K562 (cell line): ENCODE measurements around the gene NR0B2. TPM values are rescaled to one million over a fixed set of nuclear protein-coding genes. Genes with fewer than 3 reads are reported as not detected.

Experiments used
- BCLAF1 ChIP-seq, 2 experiments: fragments of 450-650 bp in 1 of 2; IDR thresholded peaks; 2 replicates each; pipeline ENCODE4 v1.6.1; 2011 to 2017; ENCODE audit warnings: low read depth in 2 of 2, antibody characterized with exemption in 1 of 2, borderline replicate concordance in 1 of 2, low read length in 1 of 2, mild to moderate bottlenecking in 1 of 2, mixed read lengths in 1 of 2; ENCODE audit not compliant: control insufficient read depth in 1 of 2
- CBX3 ChIP-seq, 2 experiments: IDR thresholded peaks; 1 replicate in 1 of 2; 2 replicates in 1 of 2; pipeline ENCODE4 v1.6.1; 2012; ENCODE audit warnings: inconsistent platforms in 2 of 2, low read length in 2 of 2, borderline replicate concordance in 1 of 2, control low read depth in 1 of 2
- CREBBP ChIP-seq: IDR thresholded peaks from one replicate; pipeline ENCODE4 v1.6.1; 2012; ENCODE audit warnings: low read depth, mild to moderate bottlenecking, control low read depth, inconsistent platforms, low read length
- E2F5 ChIP-seq: sonication (generic); formaldehyde crosslinking; IDR thresholded peaks from 2 replicates; pipeline ENCODE4 v1.8.0; 2022; ENCODE audit warnings: mild to moderate bottlenecking, missing genetic modification reagents
- IFI16 ChIP-seq: fragments of 250-450 bp; sonication (Bioruptor Pico); IDR thresholded peaks from 2 replicates; pipeline ENCODE4 v2.1.2; 2022; ENCODE audit warnings: mild to moderate bottlenecking, inconsistent platforms
- LARP7 ChIP-seq: fragments of 450-650 bp; IDR thresholded peaks from 2 replicates; pipeline ENCODE4 v1.6.1; 2016
- MEF2D ChIP-seq: conservative IDR thresholded peaks from 2 replicates; pipeline ENCODE4 v1.6.1; 2016; ENCODE audit warnings: low read depth, missing genetic modification characterization, missing compliant biosample characterization
- NRF1 ChIP-seq, 2 experiments: fragments of 450-650 bp; IDR thresholded peaks in 1 of 2; conservative IDR thresholded peaks in 1 of 2; 2 replicates each; pipeline ENCODE4 v1.6.1; 2014; ENCODE audit warnings: mild to moderate bottlenecking in 2 of 2
- SIN3B ChIP-seq: fragments of 450-650 bp; IDR thresholded peaks from 2 replicates; pipeline ENCODE4 v1.6.1; 2017; ENCODE audit warnings: low read depth, mild to moderate bottlenecking, moderate library complexity
- SIX5 ChIP-seq, 2 experiments: IDR thresholded peaks; 2 replicates each; pipeline ENCODE4 v1.6.1; 2011; ENCODE audit warnings: low read length in 2 of 2, borderline replicate concordance in 1 of 2, low read depth in 1 of 2, mild to moderate bottlenecking in 1 of 2, moderate library complexity in 1 of 2; ENCODE audit not compliant: insufficient read depth in 1 of 2
- SMARCB1 ChIP-seq: IDR thresholded peaks from 2 replicates; pipeline ENCODE4 v1.6.1; 2011; ENCODE audit warnings: improper control_type of control experiment, low read depth; ENCODE audit not compliant: insufficient read length
- SP1 ChIP-seq: sonication (generic); formaldehyde crosslinking; IDR thresholded peaks from 2 replicates; pipeline ENCODE4 v1.8.1; 2022; ENCODE audit warnings: mild to moderate bottlenecking, missing genetic modification reagents
- TEAD4 ChIP-seq, 2 experiments: sonication (generic) in 1 of 2; formaldehyde crosslinking in 1 of 2; IDR thresholded peaks; 2 replicates each; pipeline versions ENCODE4 v1.6.1 to v1.8.0; 2012 to 2022; ENCODE audit warnings: borderline replicate concordance in 1 of 2, inconsistent platforms in 1 of 2, low read length in 1 of 2, mild to moderate bottlenecking in 1 of 2, missing genetic modification reagents in 1 of 2
- THRB ChIP-seq: fragments of 450-650 bp; formaldehyde crosslinking; conservative IDR thresholded peaks from 2 replicates; pipeline ENCODE4 v1.4.0; 2022; ENCODE audit warnings: mild to moderate bottlenecking, missing genetic modification characterization
- ZNF24 ChIP-seq: fragments of 450-650 bp; IDR thresholded peaks from 2 replicates; pipeline ENCODE4 v1.6.1; 2016
- ZNF253 ChIP-seq: fragments of 250-450 bp; sonication (Bioruptor Pico); conservative IDR thresholded peaks from 2 replicates; pipeline ENCODE4 v1.6.1; 2021; ENCODE audit warnings: mild to moderate bottlenecking
- ZNF354B ChIP-seq: fragments of 250-450 bp; sonication (Bioruptor Pico); IDR thresholded peaks from 2 replicates; pipeline ENCODE4 v1.4.0; 2020
- polyA plus RNA-seq, 8 experiments: library from polyadenylated mRNA; depleted of rRNA in 4 of 8; stranded (reverse) in 5 of 8; unstranded in 3 of 8; fragments of >200 nt; fragmentation: Nextera tagmentation in 2 of 8; fragmentation: Illumina TruSeq in 1 of 8; extraction: Ambion mirVana in 2 of 8; extraction: Trizol in 1 of 8; gene quantifications; 2 replicates each; pipeline versions ENCODE4 v1.2.1 to v1.2.3, GENCODE V29; 2011 to 2014; ENCODE audit warnings: inconsistent platforms in 1 of 8, missing spikeins in 1 of 8
- total RNA-seq, 7 experiments: library from RNA; depleted of rRNA in 6 of 7; stranded (reverse); fragments of >200 nt in 6 of 7; fragmentation: Illumina TruSeq in 2 of 7; extraction: Trizol in 2 of 7; gene quantifications; 2 replicates each; pipeline versions ENCODE4 v1.2.1 to v1.2.3, GENCODE V29; 2011 to 2021; ENCODE audit warnings: low replicate concordance in 1 of 7
- TF ChIP-seq, protein P1 (sequence below): fragments of 450-650 bp; formaldehyde crosslinking; IDR thresholded peaks from 2 replicates; pipeline ENCODE4 v1.4.0; 2020; ENCODE audit warnings: mild to moderate bottlenecking, moderate library complexity
- TF ChIP-seq, protein P2 (sequence below): sonication (generic); formaldehyde crosslinking; IDR thresholded peaks from 2 replicates; pipeline ENCODE4 v1.8.0; 2022; ENCODE audit warnings: missing genetic modification reagents, mild to moderate bottlenecking, moderate library complexity, borderline replicate concordance

The NR0B2 gene
- total and polyA plus RNA-seq, 9 of the 15 experiments (the other 6 are each of a cell fraction or from before 2014, with no cell fraction given): not detected

GRCh38 chr1:26900001-26900814, 13.6 kb downstream of the NR0B2 start, which contains the start of gene GPATCH3 (continued):
- no peak for TF ChIP-seq THRB (CRISPR knock-in tag)
- no peak for TF ChIP-seq CBX3 (IDR thresholded peaks at IDR 0.05; ENCODE audit: borderline replicate concordance in 1 of 2, low read length in 2 of 2)
- no peak for TF ChIP-seq SMARCB1
- TF ChIP-seq, protein P1, sequence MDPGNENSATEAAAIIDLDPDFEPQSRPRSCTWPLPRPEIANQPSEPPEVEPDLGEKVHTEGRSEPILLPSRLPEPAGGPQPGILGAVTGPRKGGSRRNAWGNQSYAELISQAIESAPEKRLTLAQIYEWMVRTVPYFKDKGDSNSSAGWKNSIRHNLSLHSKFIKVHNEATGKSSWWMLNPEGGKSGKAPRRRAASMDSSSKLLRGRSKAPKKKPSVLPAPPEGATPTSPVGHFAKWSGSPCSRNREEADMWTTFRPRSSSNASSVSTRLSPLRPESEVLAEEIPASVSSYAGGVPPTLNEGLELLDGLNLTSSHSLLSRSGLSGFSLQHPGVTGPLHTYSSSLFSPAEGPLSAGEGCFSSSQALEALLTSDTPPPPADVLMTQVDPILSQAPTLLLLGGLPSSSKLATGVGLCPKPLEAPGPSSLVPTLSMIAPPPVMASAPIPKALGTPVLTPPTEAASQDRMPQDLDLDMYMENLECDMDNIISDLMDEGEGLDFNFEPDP (CRISPR knock-in tag): no peak
- peak; percentile 32 to 43; a peak in 3 of 4 replicates for TF ChIP-seq NRF1 (conservative IDR thresholded peaks at IDR 0.05 in 1 of 2, IDR thresholded peaks at IDR 0.05 in 1 of 2)
- TF ChIP-seq, protein P2, sequence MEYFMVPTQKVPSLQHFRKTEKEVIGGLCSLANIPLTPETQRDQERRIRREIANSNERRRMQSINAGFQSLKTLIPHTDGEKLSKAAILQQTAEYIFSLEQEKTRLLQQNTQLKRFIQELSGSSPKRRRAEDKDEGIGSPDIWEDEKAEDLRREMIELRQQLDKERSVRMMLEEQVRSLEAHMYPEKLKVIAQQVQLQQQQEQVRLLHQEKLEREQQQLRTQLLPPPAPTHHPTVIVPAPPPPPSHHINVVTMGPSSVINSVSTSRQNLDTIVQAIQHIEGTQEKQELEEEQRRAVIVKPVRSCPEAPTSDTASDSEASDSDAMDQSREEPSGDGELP (CRISPR knock-in tag): peak; percentile 72; the same call in 1 of the 2 replicates
- peak; percentile 73 for TF ChIP-seq SP1
- TF ChIP-seq MEF2D: no peak
- TF ChIP-seq SIX5 (IDR thresholded peaks at IDR 0.05; ENCODE audit: borderline replicate concordance in 1 of 2, insufficient read depth in 1 of 2, low read depth in 1 of 2, low read length in 2 of 2): peak in 1 of 2 experiments; percentile 42; a peak in 1 of 4 replicates
- no peak for TF ChIP-seq ZNF354B
- no peak for TF ChIP-seq CREBBP
- TF ChIP-seq ZNF253 (CRISPR knock-in tag): no peak
- TF ChIP-seq TEAD4 (IDR thresholded peaks at IDR 0.05; ENCODE audit: low read length): peak; percentile 59
- TF ChIP-seq TEAD4 (CRISPR knock-in tag; IDR thresholded peaks at IDR 0.05; ENCODE audit: borderline replicate concordance): no peak
- no peak for TF ChIP-seq ZNF24
- TF ChIP-seq E2F5: 0 out of 2 replicates have a peak, but pooled peaks have one; percentile 53
- peak; percentile 100 for TF ChIP-seq SIN3B
- no peak for TF ChIP-seq BCLAF1 (IDR thresholded peaks at IDR 0.05; ENCODE audit: borderline replicate concordance in 1 of 2, control insufficient read depth in 1 of 2, low read depth in 2 of 2, low read length in 1 of 2)
- peak; percentile 36; the same call in 1 of the 2 replicates for TF ChIP-seq LARP7
- TF ChIP-seq IFI16 (CRISPR knock-in tag): no peak
